ELF-1 (cell line): Measurements from ENCODE around the gene KIR2DL3.

Experiments
- DNase-seq: peaks from one replicate; pipeline ENCODE4 v3.0.0-alpha.2; 2016; ENCODE audit warnings: low read depth, low spot score

The KIR2DL3 gene

DNA sequence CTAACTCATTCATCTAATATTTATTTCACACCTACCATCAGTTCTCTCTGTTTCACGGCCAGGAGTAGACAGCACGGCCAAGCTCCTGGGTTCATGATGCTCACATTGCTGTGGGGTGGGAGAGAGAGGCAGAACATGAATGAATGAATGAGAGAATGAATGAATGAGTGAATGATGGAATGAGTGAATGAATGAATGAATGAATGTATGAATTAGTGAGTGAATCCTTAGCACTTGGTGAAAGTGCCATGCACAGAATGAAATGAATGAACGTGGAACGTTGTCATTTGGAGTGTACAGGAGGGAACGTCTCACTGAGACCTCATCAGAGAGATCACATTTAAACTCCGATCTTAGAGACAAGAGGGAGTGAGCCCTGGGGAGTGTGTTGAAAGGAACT, 53.2 kb downstream of the KIR2DL3 start:
- DNase-seq = no peak

DNA sequence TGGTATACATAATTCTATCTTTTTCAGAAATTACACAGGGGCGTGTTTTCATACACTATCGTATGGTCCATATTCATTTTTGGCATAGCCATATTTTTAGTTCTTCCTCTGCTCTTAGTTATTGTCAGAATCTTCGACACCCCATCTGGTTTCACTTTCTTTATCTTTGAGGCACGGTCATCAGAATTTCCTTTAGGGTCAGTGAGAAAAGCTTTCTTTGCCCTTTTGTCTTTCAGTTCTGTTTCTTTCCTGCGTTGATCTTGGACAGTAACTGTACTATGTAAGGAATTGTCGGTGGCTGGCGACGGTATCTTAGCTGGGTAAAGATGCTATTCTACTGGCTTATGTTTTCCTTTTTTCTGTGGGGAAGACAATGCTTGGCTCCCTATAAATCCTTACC, 54.5 kb downstream of the KIR2DL3 start:
- no peak for DNase-seq

DNA sequence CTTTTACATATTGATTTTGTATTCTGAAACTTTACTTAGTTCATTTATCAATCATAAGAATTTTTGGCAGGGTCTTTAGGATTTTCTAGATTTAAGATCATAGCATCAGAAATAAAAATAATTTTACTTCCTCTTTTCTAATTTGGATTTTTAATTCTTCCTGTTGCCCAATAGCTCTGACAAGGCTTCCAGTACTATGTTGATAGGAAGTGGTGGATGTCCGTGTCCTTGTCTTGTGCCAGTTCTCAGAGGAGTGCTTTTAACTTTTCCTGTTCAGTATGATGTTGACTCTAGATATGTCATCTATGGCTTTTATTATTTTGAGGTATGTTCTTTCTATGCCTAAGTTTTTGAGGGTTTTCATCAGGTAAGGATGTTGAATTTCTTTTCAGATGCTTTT, 57.4 kb downstream of the KIR2DL3 start:
- DNase-seq = no peak
